Heart right ventricle (tissue), 16 donors: Measurements from ENCODE around the gene MAN1A1. TPM values are rescaled to one million over a fixed set of nuclear protein-coding genes. Genes with fewer than 3 reads are reported as not detected.

Source experiments
- ATAC-seq, 8 donors: fragments of 200-7000 bp; cut with Tn5 transposase; one replicate each; pipeline ENCODE4 v1.9.1; 2020; ENCODE audit warnings: mild to moderate bottlenecking in 8 of 8, moderate library complexity in 8 of 8, moderate number of reproducible peaks in 1 of 8
- DNase-seq, 2 donors: peaks; one replicate each; pipeline ENCODE4 v3.0.0-alpha.2; 2020
- H3K27ac ChIP-seq, 10 donors: fragments of 200-600 bp; sonication (generic) in 2 of 10; one replicate each; pipeline versions ENCODE4 v1.5.0 to v1.8.0; 2020 to 2022; ENCODE audit warnings: mild to moderate bottlenecking in 3 of 10
- H3K27me3 ChIP-seq, 7 donors: fragments of 200-600 bp; one replicate each; pipeline ENCODE4 v1.8.0; 2021 to 2022; ENCODE audit warnings: mild to moderate bottlenecking in 2 of 7
- H3K36me3 ChIP-seq, 9 donors: fragments of 200-600 bp; sonication (generic) in 1 of 9; one replicate each; pipeline versions ENCODE4 v1.5.0 to v1.8.0; 2020 to 2022; ENCODE audit warnings: mild to moderate bottlenecking in 2 of 9
- H3K4me1 ChIP-seq, 9 donors: fragments of 200-600 bp; sonication (generic) in 1 of 9; one replicate each; pipeline versions ENCODE4 v1.5.0 to v1.8.0; 2020 to 2022; ENCODE audit warnings: mild to moderate bottlenecking in 4 of 9
- H3K4me3 ChIP-seq, 10 donors: fragments of 200-600 bp; sonication (generic) in 2 of 10; one replicate each; pipeline versions ENCODE4 v1.5.0 to v1.8.0; 2020 to 2022; ENCODE audit warnings: mild to moderate bottlenecking in 7 of 10, moderate library complexity in 2 of 10
- H3K9me3 ChIP-seq, 11 donors: fragments of 200-600 bp in 10 of 11; sonication (generic) in 2 of 11; one replicate each; pipeline versions ENCODE4 v1.5.0 to v1.8.0; 2013 to 2022; ENCODE audit warnings: mild to moderate bottlenecking in 2 of 11, control low read depth in 1 of 11, moderate library complexity in 1 of 11
- WGBS, 2 donors: extraction: QIAGEN DNeasy Blood & Tissue Kit; methylation state at CpG; one replicate each; pipeline ENCODE4 v1.1.7; 2013; ENCODE audit warnings: inconsistent platforms in 1 of 2; 5-methylcytosine and 5-hydroxymethylcytosine counted together
- intact Hi-C, 10 donors: fragments of 100-400 bp; cut with DNase I; formaldehyde crosslinking; loops; one replicate each; pipeline versions ENCODE4 v1.11.1 to v1.14.2; 2022
- polyA plus RNA-seq, 2 donors: library from polyadenylated mRNA; stranded (reverse); fragments of 200-250 nt; gene quantifications; one replicate each; pipeline ENCODE4 v1.2.3, GENCODE V29; 2013
- total RNA-seq, 10 donors: library from RNA; stranded (reverse); fragmentation: NEBNext Ultra II Directional in 3 of 10; extraction: Animal tissue kit (Norgen Biotek cat#: 25700) in 3 of 10; gene quantifications; one replicate each; pipeline versions ENCODE4 v1.2.1 to v1.2.4, GENCODE V29; 2021 to 2023
- TF ChIP-seq, protein P1 (sequence below), 9 donors: fragments of 200-600 bp; sonication (generic) in 2 of 9; IDR thresholded peaks; one replicate each; pipeline versions ENCODE4 v1.5.0 to v1.8.0; 2021 to 2022; ENCODE audit warnings: antibody characterized with exemption in 9 of 9, mild to moderate bottlenecking in 5 of 9, moderate library complexity in 1 of 9
- donor health status: Arrhythmogenic right ventricular cardiomyopathy.
- donor health status: ischemic (EF 13 %, LVEDD 7.1; RV severe dilation, severe dysfunction).
- donor health status: healthy with polysubstance abuse.
- donor health status: DM: no; HTN: yes; CAD: no.
- donor health status: DM: no; HTN: no; CAD: no.
- donor health status: ischemic (EF 25% LVEDD 6.9; RV normal size, moderate dysfunction).
- donor health status: ischemic (EF 25% LVEDD 5.7; RV mildly dilated, moderate dysfunction).
- donor health status: healthy.
- donor health status: DM: yes; HTN: yes; CAD: no.
- donor health status: Ischemic cardiomyopathy.
- donor health status: ischemic (EF 35%, LVEDD 5.7; RV mildly dilated, moderate dysfunction).
- donor health status: nonischemic (EF 11% LVEDD 7.7; RV severe dilation, severe dysfunction).
- donor health status: DM: yes; HTN: yes; CAD: no.
- donor health status: PGD.
- donor health status: ischemic (EF 29% LVEDD 5.4; RV normal size, mild dysfunction).
- donor health status: nonischemic (EF 23%, LVEDD 6.1; RV moderate dilation, normal function).

MAN1A1 gene
- total and polyA plus RNA-seq, 12 donors, result 6.2 to 22.0 (median 10.2) TPM

DNA sequence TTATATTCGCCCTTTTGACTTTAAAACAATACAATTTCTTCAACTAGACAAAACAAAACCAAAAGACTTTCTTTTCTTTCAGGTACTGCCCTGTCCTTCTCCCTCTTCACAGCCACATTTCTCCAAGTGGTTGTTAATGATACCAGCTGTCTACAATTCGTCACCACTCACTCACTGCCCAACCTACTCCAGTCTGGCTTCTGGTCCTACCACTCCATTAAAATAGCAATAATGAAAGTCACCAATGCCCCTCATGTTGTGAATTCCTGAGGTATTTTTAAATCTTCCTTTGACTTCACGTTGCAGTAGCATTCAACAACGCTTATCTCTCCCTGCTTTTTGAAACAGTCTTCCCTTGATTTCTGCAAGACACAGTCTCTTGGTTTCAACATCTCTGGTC, 11.6 kb upstream of the MAN1A1 start:
- TF ChIP-seq, protein P1, sequence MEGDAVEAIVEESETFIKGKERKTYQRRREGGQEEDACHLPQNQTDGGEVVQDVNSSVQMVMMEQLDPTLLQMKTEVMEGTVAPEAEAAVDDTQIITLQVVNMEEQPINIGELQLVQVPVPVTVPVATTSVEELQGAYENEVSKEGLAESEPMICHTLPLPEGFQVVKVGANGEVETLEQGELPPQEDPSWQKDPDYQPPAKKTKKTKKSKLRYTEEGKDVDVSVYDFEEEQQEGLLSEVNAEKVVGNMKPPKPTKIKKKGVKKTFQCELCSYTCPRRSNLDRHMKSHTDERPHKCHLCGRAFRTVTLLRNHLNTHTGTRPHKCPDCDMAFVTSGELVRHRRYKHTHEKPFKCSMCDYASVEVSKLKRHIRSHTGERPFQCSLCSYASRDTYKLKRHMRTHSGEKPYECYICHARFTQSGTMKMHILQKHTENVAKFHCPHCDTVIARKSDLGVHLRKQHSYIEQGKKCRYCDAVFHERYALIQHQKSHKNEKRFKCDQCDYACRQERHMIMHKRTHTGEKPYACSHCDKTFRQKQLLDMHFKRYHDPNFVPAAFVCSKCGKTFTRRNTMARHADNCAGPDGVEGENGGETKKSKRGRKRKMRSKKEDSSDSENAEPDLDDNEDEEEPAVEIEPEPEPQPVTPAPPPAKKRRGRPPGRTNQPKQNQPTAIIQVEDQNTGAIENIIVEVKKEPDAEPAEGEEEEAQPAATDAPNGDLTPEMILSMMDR (IDR thresholded peaks at IDR 0.05), result no peak
- Histone ChIP-seq H3K4me1 (peaks cover 0 to 11% (median 0%) of the 10 kb centered on the region in 9 donors), H3K27me3 (no peaks in the 10 kb centered on the region), H3K9me3 (no peaks in the 10 kb centered on the region), H3K4me3 (no peak overlapping the region), H3K27ac (no peak overlapping the region), H3K36me3 (no peaks in the 10 kb centered on the region)
- DNase-seq (no peak), ATAC-seq (peak in 7 of 8 donors; percentile 33 to 90 (median 65))
- WGBS, 2 donors, result 61 to 75% methylated on average over 4 of the region's 4 CpGs
- intact Hi-C loops, result no loop called here

DNA sequence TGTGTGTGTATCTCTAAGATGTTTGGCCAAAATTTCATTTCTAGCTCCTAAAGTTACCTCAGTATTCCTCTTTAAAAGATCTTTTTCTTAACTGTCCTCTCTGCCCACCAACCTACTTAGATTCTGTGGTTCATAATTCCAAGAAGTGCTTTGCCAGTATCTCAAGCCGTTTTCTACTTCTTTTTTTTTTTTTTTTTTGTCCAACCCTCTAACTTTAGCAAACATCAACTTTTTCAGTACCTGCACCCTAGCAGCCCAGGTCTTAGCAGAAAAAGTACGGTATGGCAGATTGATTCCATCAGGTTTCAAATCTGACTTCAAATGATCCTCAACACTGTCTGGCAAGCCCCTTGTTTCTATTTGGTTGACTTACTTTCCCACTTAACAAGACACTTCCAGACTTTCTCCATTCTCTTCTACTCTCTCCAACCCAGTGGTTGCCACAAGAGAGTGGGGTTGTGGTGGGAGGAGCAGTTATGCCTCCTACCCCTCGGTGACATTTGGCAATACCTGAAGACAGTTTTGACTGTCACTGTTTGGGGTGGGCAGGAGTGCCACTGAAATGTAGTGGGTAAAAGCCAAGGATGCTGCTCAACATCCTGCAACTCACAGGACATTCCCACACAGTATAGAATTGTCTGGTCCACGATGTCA, 10.8 kb upstream of the MAN1A1 start:
- ATAC-seq (no peak), DNase-seq (no peak)
- Histone ChIP-seq H3K27me3 (no peaks in the 10 kb centered on the region), H3K27ac (no peak overlapping the region), H3K36me3 (no peaks in the 10 kb centered on the region), H3K9me3 (no peaks in the 10 kb centered on the region), H3K4me1 (peaks cover 0 to 15% (median 0%) of the 10 kb centered on the region in 9 donors), H3K4me3 (no peak overlapping the region)
- TF ChIP-seq, protein P1 (IDR thresholded peaks at IDR 0.05), result no peak
- WGBS, 2 donors, result 77 to 85% methylated on average over 4 of the region's 4 CpGs
- intact Hi-C loops, result no loop called here

DNA sequence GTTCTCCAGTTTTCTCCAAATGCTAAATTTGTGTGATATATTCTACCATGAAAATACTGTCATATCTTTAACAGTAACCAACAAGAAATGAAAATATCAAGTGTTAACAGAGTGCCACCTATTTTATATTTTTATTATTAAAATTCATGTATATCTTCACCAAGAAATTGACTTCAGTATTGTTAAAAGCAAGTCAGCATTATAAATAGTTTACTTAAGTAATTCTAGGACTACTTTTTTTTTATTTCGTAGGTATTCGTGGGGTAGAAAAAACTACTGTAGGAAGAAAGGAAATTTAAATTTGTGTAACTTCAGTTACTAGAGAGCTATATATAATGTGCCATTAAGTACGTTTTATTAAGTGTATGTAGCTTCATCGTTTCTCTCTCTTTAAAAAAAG, 6.3 kb upstream of the MAN1A1 start:
- no peaks in the 10 kb centered on the region for H3K9me3 ChIP-seq
- peak overlapping the region in 2 of 10 donors; percentile 39 to 70 for H3K27ac ChIP-seq
- H3K4me1 ChIP-seq, result peaks cover 0 to 52% (median 0%) of the 10 kb centered on the region in 9 donors
- no peaks in the 10 kb centered on the region for H3K36me3 ChIP-seq
- H3K4me3 ChIP-seq, result no peak overlapping the region
- ATAC-seq (no peak), DNase-seq (no peak)
- intact Hi-C loops, result loop anchor here in 1 of 10 donors (10.0 kb wide), 1 partner anchor 211 kb away; no protein-coding TSS in a partner anchor
- no peaks in the 10 kb centered on the region for H3K27me3 ChIP-seq
- WGBS, 2 donors, result 93 to 96% methylated on average over 4 of the region's 4 CpGs
- TF ChIP-seq, protein P1 (IDR thresholded peaks at IDR 0.05), result no peak

DNA sequence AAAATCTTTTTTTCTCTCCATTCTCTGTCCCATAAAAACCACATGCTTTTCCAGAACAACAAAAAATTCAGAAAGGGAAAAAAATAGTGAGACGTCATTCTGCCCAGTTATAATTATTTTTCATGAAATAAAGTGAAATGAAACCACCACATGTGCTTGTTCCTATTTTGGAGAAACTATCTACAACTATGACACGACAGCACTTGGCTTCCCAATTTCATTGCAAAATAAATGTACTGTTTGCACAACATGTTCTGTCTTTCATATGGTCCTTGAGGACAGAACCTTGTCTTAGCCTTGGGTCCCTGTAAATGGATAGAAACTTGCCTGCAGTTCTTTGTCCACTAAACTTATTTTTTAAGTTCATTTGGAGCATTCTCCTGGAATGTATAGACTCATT, 5.6 kb upstream of the MAN1A1 start:
- peak; percentile 32 to 88 (median 66) for ATAC-seq

More for the DNA sequence above, 5.6 kb upstream of the MAN1A1 start:
- Histone ChIP-seq H3K36me3 (no peaks in the 10 kb centered on the region), H3K27me3 (no peaks in the 10 kb centered on the region), H3K4me1 (peaks cover 0 to 55% (median 0%) of the 10 kb centered on the region in 9 donors), H3K9me3 (no peaks in the 10 kb centered on the region), H3K4me3 (no peak overlapping the region), H3K27ac (peak overlapping the region in 4 of 10 donors; percentile 5 to 74 (median 19))
- intact Hi-C loops, result loop anchor here in 1 of 10 donors (10.0 kb wide), 1 partner anchor 210 kb away; no protein-coding TSS in a partner anchor
- no peak for DNase-seq
- TF ChIP-seq, protein P1 (IDR thresholded peaks at IDR 0.05), result no peak
- 53 to 75% methylated on average over 2 of the region's 2 CpGs for WGBS, 2 donors
